Endothelial cell of umbilical vein (primary cell): ENCODE measurements around the gene TMEM41B. TPM values are rescaled to one million over a fixed set of nuclear protein-coding genes. Genes with fewer than 3 reads are reported as not detected.

Experiments used
- BruUV-seq: library from RNA; stranded (reverse); fragments of 400-500 nt; replicated peaks from 2 replicates; lab custom pipeline; 2021; lab: Mats Ljungman, UMichigan
- CTCF ChIA-PET: fragments of 300-600, 350-600 bp; sonication (Branson Sonifier 250); formaldehyde crosslinking; loops from one replicate; lab custom pipeline; 2021; ENCODE audit warnings: antibody characterized with exemption, inconsistent platforms; lab: Charles Lee
- POLR2A ChIA-PET: fragments of 300-600, 350-600 bp; sonication (Branson Sonifier 250); formaldehyde crosslinking; loops from one replicate; lab custom pipeline; 2021; ENCODE audit warnings: antibody characterized with exemption, inconsistent platforms; lab: Charles Lee
- DNase-seq: peaks from one replicate; pipeline ENCODE4 v3.0.0-alpha.2; 2011; ENCODE audit warnings: low read depth, low spot score
- FAIRE-seq: peaks from 2 replicates; lab custom pipeline; 2011; peaks lifted over from hg19 to GRCh38; lab: Jason Lieb, UNC
- H2AFZ ChIP-seq: 2 replicates; pipeline ENCODE4 v1.6.0; 2012; ENCODE audit warnings: low read depth, low read length, control low read depth, inconsistent platforms
- H3K27ac ChIP-seq: 2 replicates; pipeline ENCODE4 v1.5.1; 2011; ENCODE audit warnings: low read depth, mild to moderate bottlenecking, control low read depth, low read length, moderate library complexity; ENCODE audit not compliant: insufficient read depth
- H3K27me3 ChIP-seq, 2 experiments: 2 replicates each; pipeline versions ENCODE4 v1.6.0 to v1.6.1; 2011; ENCODE audit warnings: low read length in 2 of 2, mixed read lengths in 1 of 2; ENCODE audit not compliant: control insufficient read depth in 2 of 2, insufficient read depth in 2 of 2
- H3K36me3 ChIP-seq, 2 experiments: 2 replicates in 1 of 2; 3 replicates in 1 of 2; pipeline ENCODE4 v1.5.1; 2011; ENCODE audit warnings: low read length in 2 of 2, mild to moderate bottlenecking in 1 of 2, moderate library complexity in 1 of 2; ENCODE audit not compliant: control insufficient read depth in 2 of 2, insufficient read depth in 2 of 2; ENCODE audit errors: extremely low read depth in 1 of 2
- H3K4me1 ChIP-seq: 3 replicates; pipeline ENCODE4 v1.5.1; 2011; ENCODE audit warnings: mild to moderate bottlenecking, low read length; ENCODE audit not compliant: control insufficient read depth, insufficient read depth; ENCODE audit errors: extremely low read depth
- H3K4me2 ChIP-seq: 2 replicates; pipeline ENCODE4 v1.6.1; 2011; ENCODE audit warnings: low read length, control low read depth, mixed read lengths; ENCODE audit not compliant: insufficient read depth
- H3K4me3 ChIP-seq, 3 experiments: fragments of 200-600 bp in 1 of 3; sonication (generic), shearing (Covaris generic) in 1 of 3; replicated peaks in 1 of 3; 2 replicates each; pipeline ENCODE4 v1.5.1; 2011 to 2016; ENCODE audit warnings: control low read depth in 3 of 3, low read length in 3 of 3, mild to moderate bottlenecking in 2 of 3, inconsistent platforms in 1 of 3, low read depth in 1 of 3, moderate library complexity in 1 of 3; ENCODE audit not compliant: insufficient read depth in 1 of 3
- H3K79me2 ChIP-seq: 2 replicates; pipeline ENCODE4 v1.6.0; 2012; ENCODE audit warnings: low read length, inconsistent platforms; ENCODE audit not compliant: control insufficient read depth, insufficient read depth
- H3K9ac ChIP-seq: replicated peaks from 2 replicates; pipeline ENCODE3; 2011; ENCODE audit warnings: low read length, control low read depth; ENCODE audit not compliant: insufficient read depth; ENCODE audit errors: extremely low read depth
- H3K9me1 ChIP-seq: replicated peaks from 3 replicates; pipeline ENCODE4 v1.6.0; 2011; ENCODE audit warnings: mild to moderate bottlenecking, low read length; ENCODE audit not compliant: control insufficient read depth, insufficient read depth; ENCODE audit errors: extremely low read depth
- H3K9me3 ChIP-seq: replicated peaks from 2 replicates; pipeline ENCODE4 v1.5.1; 2012; ENCODE audit warnings: low read length, inconsistent platforms; ENCODE audit not compliant: control insufficient read depth, insufficient read depth
- H4K20me1 ChIP-seq: replicated peaks from 2 replicates; pipeline ENCODE3; 2011; ENCODE audit warnings: mild to moderate bottlenecking, low read length; ENCODE audit not compliant: control insufficient read depth, insufficient read depth; ENCODE audit errors: extremely low read depth
- EZH2 ChIP-seq: IDR thresholded peaks from 2 replicates; pipeline ENCODE4 v1.6.1; 2012; ENCODE audit warnings: borderline replicate concordance, low read depth, mild to moderate bottlenecking, moderate library complexity, low read length, inconsistent platforms; ENCODE audit not compliant: severe bottlenecking
- FOS ChIP-seq: IDR thresholded peaks from 2 replicates; pipeline ENCODE4 v1.6.1; 2011; ENCODE audit warnings: mild to moderate bottlenecking, low read length, moderate library complexity, borderline replicate concordance; ENCODE audit not compliant: insufficient read depth
- GATA2 ChIP-seq: IDR thresholded peaks from 2 replicates; pipeline ENCODE4 v1.7.0; 2011; ENCODE audit warnings: low read depth, mild to moderate bottlenecking, moderate library complexity, mixed read lengths, low read length; ENCODE audit not compliant: insufficient read length, insufficient read depth
- JUN ChIP-seq: IDR thresholded peaks from 2 replicates; pipeline ENCODE4 v1.6.1; 2011; ENCODE audit warnings: borderline replicate concordance, low read depth; ENCODE audit not compliant: insufficient read length, insufficient read depth
- MAX ChIP-seq: IDR thresholded peaks from 2 replicates; pipeline ENCODE4 v1.6.1; 2011; ENCODE audit not compliant: insufficient read depth, insufficient read length
- MYC ChIP-seq: IDR thresholded peaks from one replicate; pipeline ENCODE4 v1.6.1; 2011; ENCODE audit warnings: mild to moderate bottlenecking, low read depth, low read length
- POLR2A ChIP-seq: IDR thresholded peaks from 2 replicates; pipeline ENCODE4 v1.6.1; 2012; ENCODE audit warnings: low read depth, mild to moderate bottlenecking, control low read depth, low read length
- POLR2AphosphoS5 ChIP-seq: IDR thresholded peaks from 2 replicates; pipeline ENCODE4 v1.6.1; 2012; ENCODE audit warnings: low read depth, mild to moderate bottlenecking, control low read depth, low read length, moderate library complexity; ENCODE audit not compliant: insufficient read depth
- dilution Hi-C: fragments of 300-500 bp; cut with MboI; formaldehyde crosslinking; loops from one replicate; pipeline ENCODE4 v1.15.0; 2019; ENCODE audit warnings: low sequenced_read_pairs; ENCODE audit not compliant: extremely low pct_ligation_motif_present
- intact Hi-C: fragments of 100-400 bp; cut with micrococcal nuclease; formaldehyde crosslinking; loops from one replicate; pipeline ENCODE4 v1.10.0; 2022
- polyA plus RNA-seq, 4 experiments: library from polyadenylated mRNA; depleted of rRNA in 3 of 4; stranded (reverse) in 3 of 4; unstranded in 1 of 4; fragments of >200 nt; gene quantifications; 2 replicates each; pipeline versions ENCODE4 v1.2.1 to v1.2.3, GENCODE V29; 2011 to 2012; ENCODE audit warnings: missing spikeins in 1 of 4
- total RNA-seq: library from RNA; stranded (reverse); gene quantifications from 2 replicates; pipeline ENCODE4 v1.2.3, GENCODE V29; 2021
- TF ChIP-seq, protein P1 (sequence below), 2 donors: IDR thresholded peaks; 1 replicate in 1 of 2; 2 replicates in 1 of 2; pipeline ENCODE4 v1.5.1; 2011; ENCODE audit warnings: low read length in 2 of 2, mild to moderate bottlenecking in 2 of 2, moderate library complexity in 2 of 2, control low read depth in 1 of 2, inconsistent platforms in 1 of 2, low read depth in 1 of 2; ENCODE audit not compliant: insufficient read depth in 1 of 2; ENCODE audit errors: extremely low read depth in 1 of 2

Gene TMEM41B
- total and polyA plus RNA-seq, 2 donors (not counting 3 experiments of a cell fraction or from before 2014, with no cell fraction given), result 16.6 to 39.0 TPM

GRCh38 chr11:9277176-9277575 lies 37.2 kb downstream of the TMEM41B start:
- dilution Hi-C loops, result no loop called here
- Histone ChIP-seq H3K36me3 (no peaks in the 10 kb centered on the region), H3K27ac (no peak overlapping the region), H4K20me1 (no peaks in the 10 kb centered on the region), H3K79me2 (no peaks in the 10 kb centered on the region), H3K9me1 (no peaks in the 10 kb centered on the region), H3K4me1 (peaks cover 5% of the 10 kb centered on the region), H3K9ac (no peak overlapping the region), H3K4me2 (no peak overlapping the region), H2AFZ (no peak overlapping the region), H3K27me3 (no peaks in the 10 kb centered on the region), H3K9me3 (no peaks in the 10 kb centered on the region), H3K4me3 (no peak overlapping the region)
- no TSS peak for BruUV-seq
- no peak for TF ChIP-seq FOS
- no peak for TF ChIP-seq MYC
- TF ChIP-seq, protein P1, sequence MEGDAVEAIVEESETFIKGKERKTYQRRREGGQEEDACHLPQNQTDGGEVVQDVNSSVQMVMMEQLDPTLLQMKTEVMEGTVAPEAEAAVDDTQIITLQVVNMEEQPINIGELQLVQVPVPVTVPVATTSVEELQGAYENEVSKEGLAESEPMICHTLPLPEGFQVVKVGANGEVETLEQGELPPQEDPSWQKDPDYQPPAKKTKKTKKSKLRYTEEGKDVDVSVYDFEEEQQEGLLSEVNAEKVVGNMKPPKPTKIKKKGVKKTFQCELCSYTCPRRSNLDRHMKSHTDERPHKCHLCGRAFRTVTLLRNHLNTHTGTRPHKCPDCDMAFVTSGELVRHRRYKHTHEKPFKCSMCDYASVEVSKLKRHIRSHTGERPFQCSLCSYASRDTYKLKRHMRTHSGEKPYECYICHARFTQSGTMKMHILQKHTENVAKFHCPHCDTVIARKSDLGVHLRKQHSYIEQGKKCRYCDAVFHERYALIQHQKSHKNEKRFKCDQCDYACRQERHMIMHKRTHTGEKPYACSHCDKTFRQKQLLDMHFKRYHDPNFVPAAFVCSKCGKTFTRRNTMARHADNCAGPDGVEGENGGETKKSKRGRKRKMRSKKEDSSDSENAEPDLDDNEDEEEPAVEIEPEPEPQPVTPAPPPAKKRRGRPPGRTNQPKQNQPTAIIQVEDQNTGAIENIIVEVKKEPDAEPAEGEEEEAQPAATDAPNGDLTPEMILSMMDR (IDR thresholded peaks at IDR 0.05; ENCODE audit: extremely low read depth in 1 of 2, insufficient read depth in 1 of 2, low read depth in 1 of 2, low read length in 2 of 2), result no peak
- TF ChIP-seq POLR2AphosphoS5, result no peak
- TF ChIP-seq JUN, result no peak
- no peak for TF ChIP-seq MAX
- no peak for TF ChIP-seq GATA2
- no peak for TF ChIP-seq EZH2
- no peak for TF ChIP-seq POLR2A
- no peak for DNase-seq
- CTCF ChIA-PET, result interaction anchor here (0.7 to 2.0 kb wide), 5 partner anchors 13 to 229 kb away, joined by 3 to 7 read pairs (median 4); partner anchors contain the start of genes DENND5A and IPO7
- POLR2A ChIA-PET, result no interaction called here
- intact Hi-C loops, result no loop called here
- no peak for FAIRE-seq
